GM23338 (cell line): ENCODE results near the gene S100A3. TPM values are rescaled to one million over a fixed set of nuclear protein-coding genes. Genes with fewer than 3 reads are reported as not detected.

Experiments
- ATAC-seq: fragments of 200-7000 bp; cut with Tn5 transposase; 3 replicates; pipeline ENCODE4 v1.9.1; 2020
- DNase-seq: peaks from one replicate; pipeline ENCODE4 v3.0.0-alpha.2; 2015; ENCODE audit warnings: low spot score
- H2AFZ ChIP-seq: fragments of 200-600 bp; sonication (generic); 2 replicates; pipeline ENCODE4 v1.8.0; 2016; ENCODE audit warnings: antibody characterized with exemption, mild to moderate bottlenecking, moderate library complexity
- H3F3A ChIP-seq: fragments of 200-600 bp; sonication (generic); replicated peaks from 2 replicates; pipeline ENCODE4 v1.8.0; 2017; ENCODE audit warnings: antibody characterized with exemption, mixed run types, low read depth
- H3K27ac ChIP-seq: fragments of 200-600 bp; sonication (generic); 2 replicates; pipeline ENCODE4 v1.6.1; 2016; ENCODE audit warnings: low read depth
- H3K27me3 ChIP-seq: fragments of 200-600 bp; sonication (generic); 2 replicates; pipeline ENCODE4 v1.8.0; 2016; ENCODE audit warnings: mild to moderate bottlenecking, mixed run types, moderate library complexity; ENCODE audit not compliant: insufficient read depth
- H3K36me3 ChIP-seq: fragments of 200-600 bp; sonication (generic); 2 replicates; pipeline ENCODE4 v1.8.0; 2016; ENCODE audit warnings: mild to moderate bottlenecking; ENCODE audit not compliant: insufficient read depth
- H3K4me1 ChIP-seq: fragments of 200-600 bp; sonication (generic); 2 replicates; pipeline ENCODE4 v1.8.0; 2016; ENCODE audit warnings: mild to moderate bottlenecking, moderate library complexity; ENCODE audit not compliant: insufficient read depth
- H3K4me2 ChIP-seq: fragments of 200-600 bp; sonication (generic); 2 replicates; pipeline ENCODE4 v1.7.1; 2017; ENCODE audit warnings: mixed run types
- H3K4me3 ChIP-seq: fragments of 200-600 bp; sonication (generic); 2 replicates; pipeline ENCODE4 v1.6.1; 2016; ENCODE audit warnings: mixed run types
- H3K79me2 ChIP-seq: fragments of 200-600 bp; sonication (generic); replicated peaks from 2 replicates; pipeline ENCODE4 v1.8.0; 2017; ENCODE audit warnings: mild to moderate bottlenecking; ENCODE audit not compliant: insufficient read depth
- H3K9me2 ChIP-seq: fragments of 200-600 bp; sonication (generic); 2 replicates; pipeline ENCODE4 v1.8.0; 2017; ENCODE audit not compliant: insufficient read depth
- H4K20me1 ChIP-seq: fragments of 200-600 bp; sonication (generic); replicated peaks from 2 replicates; pipeline ENCODE4 v1.8.0; 2017; ENCODE audit warnings: mild to moderate bottlenecking; ENCODE audit not compliant: insufficient read depth
- H3K27ac Mint-ChIP-seq: 2 replicates; pipeline ENCODE4 v1.8.0; 2020; ENCODE audit warnings: inconsistent platforms, mild to moderate bottlenecking, moderate library complexity, mixed read lengths
- H3K27me3 Mint-ChIP-seq: 3 replicates; pipeline ENCODE4 v1.8.0; 2022; ENCODE audit warnings: low read depth, mild to moderate bottlenecking, moderate library complexity, mixed read lengths, inconsistent platforms; ENCODE audit not compliant: insufficient read depth, poor library complexity
- H3K36me3 Mint-ChIP-seq: 3 replicates; pipeline ENCODE4 v1.8.0; 2021; ENCODE audit warnings: low read depth, mild to moderate bottlenecking, inconsistent platforms, moderate library complexity, mixed read lengths
- H3K4me1 Mint-ChIP-seq: 3 replicates; pipeline ENCODE4 v1.8.0; 2020; ENCODE audit warnings: mild to moderate bottlenecking, inconsistent platforms, mixed read lengths
- H3K4me3 Mint-ChIP-seq: 3 replicates; pipeline ENCODE4 v1.8.0; 2021; ENCODE audit warnings: moderate library complexity, mild to moderate bottlenecking, inconsistent platforms, mixed read lengths
- H3K9me3 Mint-ChIP-seq: 3 replicates; pipeline ENCODE4 v1.8.0; 2020; ENCODE audit warnings: moderate library complexity, mild to moderate bottlenecking, inconsistent platforms, mixed read lengths
- CREB1 ChIP-seq: fragments of 250-450 bp; sonication (Bioruptor Pico); IDR thresholded peaks from 2 replicates; pipeline ENCODE4 v1.5.0; 2020; ENCODE audit warnings: low read depth, mild to moderate bottlenecking, moderate library complexity
- CTCF ChIP-seq, 2 experiments: fragments of 200-600 bp in 1 of 2; sonication (generic) in 1 of 2; conservative IDR thresholded peaks; 2 replicates each; pipeline versions ENCODE4 v1.5.1 to v1.6.1; 2016 to 2017; ENCODE audit warnings: antibody characterized with exemption in 2 of 2, low read depth in 2 of 2, mild to moderate bottlenecking in 2 of 2, moderate library complexity in 1 of 2
- EZH2 ChIP-seq: fragments of 200-600 bp; sonication (generic); IDR thresholded peaks from one replicate; pipeline ENCODE4 v1.8.0; 2017; ENCODE audit warnings: antibody characterized with exemption, mild to moderate bottlenecking, low read depth; ENCODE audit not compliant: unreplicated experiment
- EZH2phosphoT487 ChIP-seq: fragments of 200-600 bp; sonication (generic); IDR thresholded peaks from one replicate; pipeline ENCODE4 v1.8.1; 2018; ENCODE audit warnings: antibody characterized with exemption; ENCODE audit not compliant: unreplicated experiment
- POLR2AphosphoS5 ChIP-seq: IDR thresholded peaks from 2 replicates; pipeline ENCODE4 v1.6.1; 2016; ENCODE audit warnings: antibody characterized with exemption, low read depth
- ZNF114 ChIP-seq: fragments of 250-450 bp; sonication (Bioruptor Pico); IDR thresholded peaks from 2 replicates; pipeline ENCODE4 v1.5.0; 2020; ENCODE audit warnings: mild to moderate bottlenecking, moderate library complexity
- ZNF462 ChIP-seq: fragments of 250-450 bp; sonication (Bioruptor Pico); IDR thresholded peaks from 2 replicates; pipeline ENCODE4 v1.5.0; 2020; ENCODE audit warnings: mild to moderate bottlenecking, moderate library complexity
- polyA plus RNA-seq: library from polyadenylated mRNA; unstranded; fragments of >200 nt; fragmentation: Nextera tagmentation; extraction: Ambion mirVana; gene quantifications from 2 replicates; pipeline ENCODE4 v1.2.1, GENCODE V29; 2016
- total RNA-seq: library from RNA; depleted of rRNA; stranded (reverse); fragments of >200 nt; shearing (Covaris generic); gene quantifications from 2 replicates; pipeline ENCODE4 v1.2.3, GENCODE V29; 2014

The S100A3 gene
- total and polyA plus RNA-seq, 2 experiments from 2014 or later = not detected

GRCh38 chr1:153569465-153569864, 20.4 kb upstream of the S100A3 start:
- TF ChIP-seq EZH2 (no peak), EZH2phosphoT487 (no peak), CTCF (conservative IDR thresholded peaks at IDR 0.05; ENCODE audit: low read depth in 2 of 2) (no peak), POLR2AphosphoS5 (no peak), ZNF462 (CRISPR knock-in tag) (no peak), CREB1 (CRISPR knock-in tag) (no peak), ZNF114 (CRISPR knock-in tag) (no peak)
- no peak overlapping the region for H3K4me2 ChIP-seq
- peaks cover 6% of the 10 kb centered on the region; the same call in 1 of the 2 replicates for H3F3A ChIP-seq
- H3K27me3 Mint-ChIP-seq = peaks cover 14% of the 10 kb centered on the region
- no peak overlapping the region for H3K27ac ChIP-seq
- H3K4me1 Mint-ChIP-seq = peaks cover 34% of the 10 kb centered on the region
- peaks cover 10% of the 10 kb centered on the region; the same call in 2 of the 3 replicates for H3K9me3 Mint-ChIP-seq
- no peak overlapping the region for H3K4me3 ChIP-seq
- H2AFZ ChIP-seq = no peak overlapping the region
- H3K36me3 Mint-ChIP-seq = no peaks in the 10 kb centered on the region; the same call in 2 of the 3 replicates
- H3K4me1 ChIP-seq = peaks cover 18% of the 10 kb centered on the region
- H3K36me3 ChIP-seq = no peaks in the 10 kb centered on the region
- H4K20me1 ChIP-seq = no peaks in the 10 kb centered on the region
- no peak overlapping the region for H3K27ac Mint-ChIP-seq
- no peaks in the 10 kb centered on the region for H3K79me2 ChIP-seq
- no peak for ATAC-seq
- no peaks in the 10 kb centered on the region for H3K9me2 ChIP-seq
- DNase-seq = no peak
- no peaks in the 10 kb centered on the region for H3K27me3 ChIP-seq
- H3K4me3 Mint-ChIP-seq = no peak overlapping the region
